NCI-H2171 treated with DMSO at 0.1 percent for 48 hours (cell line): Measurements from ENCODE around the gene ADAMTS14.

Experiments
- DNase-seq: peaks from one replicate; lab custom pipeline; 2025; lab: John Stamatoyannopoulos, UW

Gene ADAMTS14

GRCh38 chr10:70784471-70784870 lies 112.2 kb downstream of the ADAMTS14 start:
- DNase-seq, result no peak

- no peak for DNase-seq
Measured at GRCh38 chr10:70785190-70785589, 112.9 kb downstream of the ADAMTS14 start, which contains the start of gene TBATA. Gene TBATA (minus strand): TSS chr10:70785377. CDS start chr10:70783379, 1,998 bp downstream.

DNA sequence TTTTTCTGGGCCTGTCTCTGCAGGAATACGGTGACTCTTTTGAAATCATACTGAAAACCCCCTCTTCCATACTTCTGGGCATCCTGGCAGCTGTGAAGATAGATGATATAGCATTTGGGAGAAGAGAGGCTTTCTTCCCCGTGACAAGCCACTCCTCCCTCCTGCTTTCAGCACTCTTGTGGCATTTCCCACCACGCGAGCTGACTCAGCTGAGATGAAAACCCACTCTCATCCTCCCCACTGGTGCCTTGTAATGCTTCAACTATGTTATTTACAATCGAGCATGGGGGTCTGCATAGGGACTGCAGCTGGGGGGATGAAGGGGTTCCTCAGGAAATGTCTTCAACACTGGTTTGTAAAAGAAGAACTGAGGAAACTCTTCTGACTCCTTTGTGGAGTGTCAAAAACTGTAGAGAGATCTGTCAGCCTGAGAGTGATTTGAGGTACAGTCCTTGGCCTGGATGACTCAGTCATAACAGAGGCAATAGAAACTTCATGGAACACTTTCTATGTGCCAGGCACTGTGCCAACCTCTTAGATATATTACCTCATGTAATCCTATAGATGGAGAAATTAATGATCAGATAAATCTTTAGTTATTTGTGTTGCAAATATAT lies 114.6 kb downstream of the ADAMTS14 start:
- no peak for DNase-seq

- DNase-seq, result peak; percentile 47
Measured at GRCh38 chr10:70791386-70792039, 119.2 kb downstream of the ADAMTS14 start.

DNA sequence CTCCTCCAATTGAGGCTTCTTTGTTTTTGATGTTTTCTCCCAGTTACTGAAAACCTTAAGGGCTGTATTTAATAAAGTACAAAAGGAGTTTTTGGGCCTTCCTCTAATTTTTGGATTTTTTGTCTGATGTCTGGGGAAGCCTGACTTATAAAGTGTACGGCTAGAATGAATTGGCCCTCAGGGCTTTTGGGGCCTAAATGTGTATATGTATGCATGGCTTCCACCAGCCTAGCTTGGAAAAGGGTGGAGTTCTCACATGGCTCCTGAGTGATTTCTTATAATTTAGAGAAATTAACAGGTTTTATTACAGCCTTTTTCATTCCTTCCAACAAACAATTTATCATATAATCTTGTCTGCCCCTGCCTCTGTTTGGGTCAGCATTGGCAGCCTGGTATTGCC lies 123.3 kb downstream of the ADAMTS14 start:
- DNase-seq, result no peak

- no peak for DNase-seq
Measured at GRCh38 chr10:70797840-70798239, 125.5 kb downstream of the ADAMTS14 start.

DNA sequence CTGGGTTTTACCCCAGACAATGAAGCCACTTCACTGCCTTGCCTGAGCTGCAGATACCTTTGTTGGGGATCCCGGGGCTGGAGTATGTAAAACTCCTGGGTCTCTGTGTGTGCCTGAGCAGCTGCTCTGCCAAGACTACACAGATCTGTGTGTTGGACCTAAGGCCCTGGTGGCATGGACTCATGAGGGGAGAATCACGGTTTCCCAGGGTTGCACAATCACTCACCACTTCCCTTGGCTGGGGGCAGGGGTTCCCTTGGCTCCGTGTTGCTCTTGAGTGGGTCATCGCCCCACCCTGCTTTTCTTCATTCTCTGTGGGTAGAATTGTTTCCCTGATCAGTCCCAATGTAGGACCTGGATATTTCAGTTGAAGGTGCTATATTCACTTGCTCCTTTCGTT lies 126.8 kb downstream of the ADAMTS14 start:
- DNase-seq, result no peak

DNA sequence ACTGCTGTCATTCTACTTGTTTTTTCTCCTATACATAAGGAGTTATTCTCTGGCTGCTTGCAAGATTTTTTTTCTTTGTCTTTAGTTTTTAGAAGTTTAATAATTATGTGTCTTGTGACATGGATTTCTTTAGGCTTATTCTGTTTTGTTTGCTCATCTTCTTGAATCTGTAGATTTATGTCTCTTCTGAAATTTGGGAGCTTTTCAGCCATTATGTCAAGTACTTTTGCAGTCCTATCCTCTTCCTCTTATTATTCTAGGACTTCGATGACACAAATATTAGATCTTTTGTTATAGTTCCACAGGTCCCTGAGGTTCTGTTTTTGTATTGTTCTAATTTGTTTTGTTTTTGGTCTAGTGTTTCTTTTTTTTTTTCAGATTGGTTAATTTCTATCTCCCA lies 129.5 kb downstream of the ADAMTS14 start:
- DNase-seq, result no peak

DNA sequence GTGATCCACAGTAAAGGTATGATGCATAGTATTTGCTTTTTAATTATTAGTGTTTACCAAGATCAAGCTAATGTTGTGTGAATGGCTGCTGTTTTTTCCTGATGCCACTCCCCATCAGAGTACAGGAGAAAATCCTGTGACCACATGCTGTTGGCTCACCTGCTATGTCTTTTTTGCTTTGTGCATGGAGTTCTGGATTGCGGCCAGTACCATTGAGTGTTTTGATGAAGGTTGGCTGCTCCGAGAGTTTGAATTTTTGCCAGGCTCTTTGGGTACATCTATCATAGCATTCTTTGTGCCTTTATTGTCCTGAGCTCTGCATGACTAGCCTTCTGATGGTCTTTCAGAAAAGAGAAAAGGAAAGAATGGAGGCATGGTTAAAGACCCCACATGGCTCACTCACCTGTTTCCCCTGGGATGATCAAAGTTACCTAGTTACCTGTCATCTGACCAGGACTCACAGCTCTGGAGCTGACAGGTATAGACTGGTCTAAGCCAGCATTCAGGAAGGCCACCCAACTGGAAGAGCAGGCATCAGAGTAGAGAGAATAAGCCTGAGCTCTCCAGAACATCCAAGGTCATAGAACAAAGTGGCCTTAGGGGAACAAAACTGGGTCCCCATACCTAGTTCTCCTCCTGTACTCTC lies 131.6 kb downstream of the ADAMTS14 start:
- peak; percentile 26 for DNase-seq

DNA sequence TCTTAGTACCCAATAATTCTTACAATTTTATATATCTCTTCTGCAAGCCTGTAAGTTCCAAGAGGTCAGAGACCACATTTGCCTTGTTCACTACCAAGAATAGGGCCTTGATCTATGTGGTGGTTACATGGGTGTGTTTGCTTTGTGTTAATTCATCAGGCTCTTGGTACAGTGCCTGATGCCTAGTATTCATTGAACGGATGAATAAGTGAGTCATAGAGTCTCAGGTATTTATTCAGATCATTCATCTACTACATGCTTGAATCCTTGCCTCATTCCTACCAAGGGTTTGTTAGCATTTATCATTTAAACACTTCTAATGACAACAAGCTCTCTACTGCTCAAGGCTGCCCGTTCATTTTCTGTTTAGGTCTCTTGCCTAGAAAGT lies 132.1 kb downstream of the ADAMTS14 start:
- DNase-seq, result no peak

- no peak for DNase-seq
Measured at GRCh38 chr10:70805619-70806215, 133.4 kb downstream of the ADAMTS14 start.

GRCh38 chr10:70806841-70807240 lies 134.5 kb downstream of the ADAMTS14 start:
- DNase-seq, result no peak

DNA sequence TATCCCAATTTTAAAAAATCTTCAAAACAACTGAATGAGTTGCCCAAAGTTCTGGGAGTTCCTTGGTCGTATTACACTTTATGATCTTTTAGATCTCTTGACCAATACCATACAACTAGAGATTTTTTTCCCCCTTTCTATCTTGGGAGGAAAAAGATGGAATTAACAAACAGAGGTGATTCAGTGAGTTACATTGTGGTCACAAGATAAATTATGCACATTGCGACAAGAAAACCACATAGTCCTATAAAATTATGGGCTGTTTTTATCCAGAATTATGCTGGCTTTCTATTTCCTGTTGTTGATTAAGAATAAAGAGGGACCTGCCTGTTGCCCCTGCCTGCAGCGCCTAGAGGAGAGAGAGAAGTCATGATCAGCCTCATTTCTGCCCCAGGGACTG lies 135.2 kb downstream of the ADAMTS14 start:
- DNase-seq, result no peak

- no peak for DNase-seq
Measured at GRCh38 chr10:70809011-70809611, 136.8 kb downstream of the ADAMTS14 start.

GRCh38 chr10:70809726-70810125 lies 137.4 kb downstream of the ADAMTS14 start:
- no peak for DNase-seq

- DNase-seq, result no peak
Measured at GRCh38 chr10:70810967-70811366, 138.7 kb downstream of the ADAMTS14 start.

DNA sequence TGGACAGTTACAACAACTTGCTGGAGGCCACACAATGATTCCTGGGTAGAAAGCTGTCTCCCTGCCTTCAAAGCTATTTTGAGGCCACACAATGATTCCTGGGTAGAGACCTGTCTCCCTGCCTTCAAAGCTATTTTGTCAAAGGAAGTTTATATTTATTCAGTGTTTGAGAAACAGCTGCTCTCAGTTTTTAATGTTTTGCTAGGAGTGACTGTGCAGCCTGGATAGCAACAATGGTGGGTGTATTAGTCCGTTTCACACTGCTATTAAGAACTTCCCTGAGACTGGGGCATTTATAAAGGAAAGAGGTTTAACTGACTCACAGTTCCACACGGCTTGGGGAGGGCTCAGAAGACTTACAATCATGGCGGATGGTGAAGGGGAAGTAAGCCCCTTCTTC lies 139.6 kb downstream of the ADAMTS14 start:
- DNase-seq, result no peak
